DND-41 (cell line): ENCODE measurements around the gene OPCML.

Source experiments
- CTCF ChIP-seq: IDR thresholded peaks from 2 replicates; pipeline ENCODE4 v1.5.1; 2012; ENCODE audit warnings: borderline replicate concordance, low read length, moderate library complexity, mild to moderate bottlenecking; ENCODE audit not compliant: poor library complexity, severe bottlenecking; ENCODE audit errors: extremely low read depth
- EZH2 ChIP-seq: IDR thresholded peaks from 3 replicates; pipeline ENCODE4 v1.6.1; 2012; ENCODE audit warnings: borderline replicate concordance, low read depth, mild to moderate bottlenecking, moderate library complexity, low read length, inconsistent platforms; ENCODE audit not compliant: severe bottlenecking

GRCh38 chr11:133581091-133581490, 48.8 kb upstream of the OPCML start:
- TF ChIP-seq CTCF: no peak
- no peak for TF ChIP-seq EZH2
